ENCODE measurements around the gene KIF3A.

GRCh38 chr5:132662925-132663770 lies 74.2 kb downstream of the KIF3A start:
- TF ChIP-seq CTCF (IDR thresholded peaks at IDR 0.05) (no peak), POLR2A (IDR thresholded peaks at IDR 0.05) (no peak)
